ENCODE data around the gene EFNA3.
A peak's percentile ranks its signal among the peaks of the same experiment; 100 is the strongest.

EFNA3 gene, protein sequence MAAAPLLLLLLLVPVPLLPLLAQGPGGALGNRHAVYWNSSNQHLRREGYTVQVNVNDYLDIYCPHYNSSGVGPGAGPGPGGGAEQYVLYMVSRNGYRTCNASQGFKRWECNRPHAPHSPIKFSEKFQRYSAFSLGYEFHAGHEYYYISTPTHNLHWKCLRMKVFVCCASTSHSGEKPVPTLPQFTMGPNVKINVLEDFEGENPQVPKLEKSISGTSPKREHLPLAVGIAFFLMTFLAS

DNA sequence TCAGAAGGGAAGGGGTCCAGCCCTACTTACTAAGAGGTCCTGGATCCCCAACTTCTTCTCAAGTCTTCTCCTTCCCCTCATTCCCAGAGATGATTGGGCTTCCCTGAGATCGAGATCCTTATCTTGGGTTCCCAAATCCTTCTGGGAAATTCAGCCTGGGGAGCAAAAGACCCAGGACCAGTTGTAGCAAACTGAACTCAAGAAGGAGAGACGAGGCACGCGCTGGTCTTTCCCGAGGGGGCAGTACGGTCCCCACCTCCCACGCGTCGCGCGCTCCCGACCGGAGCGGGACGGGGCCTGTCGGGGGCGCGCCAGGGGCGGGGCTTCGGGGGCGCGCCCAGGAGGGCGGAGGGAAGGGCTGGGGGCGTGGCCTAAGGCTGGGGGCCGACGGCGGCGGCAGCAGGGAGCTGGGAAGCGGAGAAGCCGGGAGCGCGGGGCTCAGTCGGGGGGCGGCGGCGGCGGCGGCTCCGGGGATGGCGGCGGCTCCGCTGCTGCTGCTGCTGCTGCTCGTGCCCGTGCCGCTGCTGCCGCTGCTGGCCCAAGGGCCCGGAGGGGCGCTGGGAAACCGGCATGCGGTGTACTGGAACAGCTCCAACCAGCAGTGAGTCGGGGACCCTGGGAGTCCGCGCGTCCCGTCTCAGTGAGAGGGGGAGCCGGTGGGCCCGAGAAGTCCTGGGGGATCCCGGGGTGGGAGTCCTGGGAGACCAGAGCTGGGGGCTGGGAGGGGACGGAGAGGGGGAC, at the start of gene EFNA3:
EFNA3 (plus strand) TSS at position 369 of the 741 bp plus-strand sequence; CDS start at position 474, 105 bp downstream.
- DNase-seq (ENCODE audit: low read depth in 2 of 2) = no peak

DNA sequence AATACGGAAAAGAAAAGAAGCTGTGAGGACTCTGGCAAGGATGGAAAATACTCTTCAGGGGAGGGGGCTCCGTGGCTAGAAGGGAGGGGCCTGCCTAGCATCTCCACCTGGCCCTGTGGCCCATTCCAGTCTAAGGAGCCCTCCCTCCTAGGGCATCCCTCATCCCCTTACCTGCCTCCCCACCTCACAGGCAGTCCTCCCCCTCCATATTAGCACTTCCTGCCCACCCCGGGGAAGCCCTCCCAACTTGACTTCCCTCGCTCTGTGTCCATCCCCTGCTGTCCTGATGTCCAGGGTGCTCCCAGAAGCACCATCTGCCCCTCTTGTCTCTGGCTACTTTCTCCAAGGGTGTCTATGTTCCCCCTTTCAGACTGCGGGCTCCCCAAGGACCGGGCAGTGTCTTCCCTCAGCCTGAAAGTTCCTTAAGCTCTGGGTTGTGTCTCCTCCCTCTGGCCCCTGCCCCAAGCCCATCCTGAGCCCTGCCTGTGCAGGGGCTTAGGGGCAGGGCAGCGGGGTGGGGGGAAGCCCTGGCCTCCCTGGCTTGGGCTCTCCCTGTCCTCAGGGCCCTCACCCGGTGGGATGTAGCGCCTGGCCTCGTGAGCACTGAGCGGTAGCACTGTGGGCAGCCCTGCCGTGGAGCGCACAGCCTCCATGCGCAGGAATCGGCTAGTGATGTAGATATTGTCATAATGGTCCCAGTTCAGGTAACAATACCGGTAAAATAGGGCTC, 49.0 kb upstream of the EFNA3 start:
- no peak for DNase-seq (ENCODE audit: low read depth in 2 of 2)

GRCh38 chr1:155030243-155030795, 48.3 kb upstream of the EFNA3 start:
- no peak for DNase-seq (ENCODE audit: low read depth in 2 of 2)

DNA sequence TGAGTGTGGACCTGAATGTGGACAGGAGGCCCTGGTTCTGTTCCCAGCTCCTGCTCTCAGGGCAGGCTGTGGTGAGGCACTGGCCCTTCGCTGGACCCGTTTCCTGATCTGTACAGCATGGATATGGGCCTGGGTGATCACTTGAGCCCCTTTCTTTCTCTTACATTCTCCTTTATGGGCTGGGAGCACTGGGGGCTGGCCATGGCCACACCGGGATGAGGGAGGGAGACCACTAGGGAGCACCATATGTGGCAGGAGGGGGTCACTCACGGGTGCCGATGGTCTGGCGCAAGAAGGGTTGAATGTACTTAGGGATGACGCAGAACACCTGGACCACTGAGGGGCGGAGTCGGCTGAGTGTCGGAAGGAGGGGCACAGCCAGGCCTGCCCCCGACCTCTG, 47.7 kb upstream of the EFNA3 start:
- no peak for DNase-seq (ENCODE audit: low read depth in 2 of 2)

GRCh38 chr1:155032886-155033285, 45.8 kb upstream of the EFNA3 start:
- no peak for DNase-seq (ENCODE audit: low read depth in 2 of 2)

DNA sequence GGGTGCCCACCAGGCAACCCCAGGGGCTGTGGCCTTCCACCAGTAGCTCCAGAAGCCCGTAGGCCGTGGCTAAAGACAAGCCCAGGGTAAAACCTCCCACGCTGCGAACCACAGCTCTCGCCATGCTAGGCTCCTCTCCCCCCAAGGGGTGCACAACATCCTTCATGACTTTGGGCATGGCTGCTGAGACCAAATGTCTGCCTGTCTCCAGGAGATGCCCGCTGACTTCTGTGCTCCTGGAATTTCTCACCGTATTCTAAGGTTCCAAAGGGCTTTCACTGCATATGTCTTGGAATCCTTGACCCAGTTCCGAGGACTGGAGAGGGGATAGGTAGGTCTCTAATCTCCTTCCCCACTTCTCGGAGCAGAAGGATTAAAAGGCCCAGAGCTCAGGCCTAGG, 45.1 kb upstream of the EFNA3 start, which contains the start of the genes DCST1 and DCST2:
DCST1 (plus strand) TSS at position 301 of the 400 bp plus-strand sequence. CDS start 213 bp downstream, outside the sequence.
DCST2 (minus strand) TSS at position 258 of the 400 bp plus-strand sequence; CDS start at position 178, 80 bp downstream.
- DNase-seq (ENCODE audit: low read depth in 2 of 2) = no peak

DNA sequence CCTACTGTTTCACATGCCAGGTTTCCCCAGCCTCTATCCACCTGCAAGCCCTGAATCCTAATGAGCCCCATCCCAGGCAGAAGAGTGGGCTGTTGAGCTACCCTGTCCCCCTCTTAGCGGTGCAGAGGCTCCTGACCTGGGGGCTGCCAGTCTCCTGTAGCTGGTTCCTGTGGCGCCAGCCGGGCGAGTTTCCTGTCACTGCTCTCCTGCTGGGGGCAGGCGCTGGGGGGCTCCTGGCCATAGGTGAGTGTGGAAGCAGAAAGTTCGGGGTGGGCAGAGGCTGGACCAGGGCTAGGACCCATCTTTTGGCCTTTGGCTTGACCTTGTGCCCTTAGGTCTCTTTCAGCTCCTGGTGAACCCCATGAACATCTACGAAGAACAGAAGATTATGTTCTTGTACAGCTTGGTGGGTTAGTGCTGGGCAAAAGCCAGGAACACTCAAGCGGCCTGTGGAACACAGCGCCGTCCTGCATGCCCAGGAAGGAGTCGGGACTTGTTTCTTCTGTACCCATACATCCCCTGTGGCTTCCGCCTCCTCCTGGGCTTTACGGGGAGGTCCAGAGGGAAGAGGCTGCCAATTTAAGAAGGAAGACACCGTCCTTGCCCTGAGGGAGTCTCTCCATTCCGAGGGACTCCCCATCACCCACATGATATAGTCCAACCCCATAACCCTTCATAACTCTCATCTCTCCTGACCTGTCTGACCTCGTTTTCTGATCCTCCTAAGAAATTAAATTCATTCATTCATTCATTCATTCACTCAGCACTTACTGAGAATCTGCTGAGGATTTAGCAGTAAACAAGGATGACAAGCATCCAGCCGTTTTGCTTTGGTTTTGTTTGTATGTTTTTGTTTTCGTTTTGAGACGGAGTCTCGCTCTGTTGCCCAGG, 44.1 kb upstream of the EFNA3 start:
- no peak for DNase-seq (ENCODE audit: low read depth in 2 of 2)

GRCh38 chr1:155035936-155036335, 42.7 kb upstream of the EFNA3 start:
- no peak for DNase-seq (ENCODE audit: low read depth in 2 of 2)

- DNase-seq (ENCODE audit: low read depth in 2 of 2) = no peak
Measured at GRCh38 chr1:155037043-155037442, 41.6 kb upstream of the EFNA3 start.

DNA sequence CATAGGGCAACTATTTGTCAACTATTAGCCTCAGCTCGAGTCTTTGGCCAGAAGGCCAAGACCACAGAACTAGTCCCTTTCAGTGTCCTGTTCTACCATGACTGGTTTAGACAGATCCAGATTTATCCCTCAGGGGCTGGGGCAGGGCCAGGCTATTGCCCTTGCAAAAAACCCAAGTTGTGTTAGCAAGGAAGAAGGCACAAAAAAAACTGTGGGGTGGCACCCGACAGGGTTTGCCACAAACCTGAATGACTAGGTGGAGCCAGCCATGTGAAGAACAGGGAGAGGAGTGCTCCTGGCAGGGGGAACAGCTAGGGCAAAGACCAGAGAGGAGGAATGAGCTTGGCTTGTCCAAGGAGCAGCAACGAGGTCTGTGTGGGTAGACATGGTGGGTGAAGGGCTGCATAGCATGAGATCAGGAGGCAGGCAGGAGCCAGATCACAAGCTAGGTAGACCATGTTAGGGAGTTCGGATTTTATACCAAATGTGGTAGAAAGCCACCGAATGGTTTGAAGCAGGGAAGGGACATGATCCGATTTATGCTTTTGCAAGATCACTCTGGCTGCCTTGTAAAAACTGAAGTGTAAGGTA, 40.7 kb upstream of the EFNA3 start:
- DNase-seq (ENCODE audit: low read depth in 2 of 2) = no peak

GRCh38 chr1:155038602-155039307, 39.9 kb upstream of the EFNA3 start:
- DNase-seq (ENCODE audit: low read depth in 2 of 2) = no peak

DNA sequence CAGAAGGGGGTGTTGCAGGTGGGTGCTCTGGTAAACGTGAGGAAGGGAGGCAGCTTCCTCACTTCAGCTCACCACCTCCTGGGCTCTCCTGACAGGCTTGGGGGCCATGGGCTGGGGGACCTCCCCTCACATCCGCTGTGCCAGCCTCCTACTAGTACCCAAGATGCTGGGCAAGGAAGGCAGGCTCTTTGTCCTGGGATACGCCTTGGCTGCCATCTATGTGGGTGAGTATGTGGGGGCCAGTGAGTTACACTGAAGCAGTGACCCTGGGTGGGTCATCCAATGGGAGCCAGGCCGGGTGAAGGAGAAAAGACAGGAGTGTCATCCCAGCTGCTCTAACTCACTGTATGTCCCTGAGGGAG, 39.3 kb upstream of the EFNA3 start:
- no peak for DNase-seq (ENCODE audit: low read depth in 2 of 2)

- DNase-seq (ENCODE audit: low read depth in 2 of 2) = no peak
Measured at GRCh38 chr1:155040358-155041093, 38.1 kb upstream of the EFNA3 start.

GRCh38 chr1:155042789-155043188, 35.8 kb upstream of the EFNA3 start:
- no peak for DNase-seq (ENCODE audit: low read depth in 2 of 2)

DNA sequence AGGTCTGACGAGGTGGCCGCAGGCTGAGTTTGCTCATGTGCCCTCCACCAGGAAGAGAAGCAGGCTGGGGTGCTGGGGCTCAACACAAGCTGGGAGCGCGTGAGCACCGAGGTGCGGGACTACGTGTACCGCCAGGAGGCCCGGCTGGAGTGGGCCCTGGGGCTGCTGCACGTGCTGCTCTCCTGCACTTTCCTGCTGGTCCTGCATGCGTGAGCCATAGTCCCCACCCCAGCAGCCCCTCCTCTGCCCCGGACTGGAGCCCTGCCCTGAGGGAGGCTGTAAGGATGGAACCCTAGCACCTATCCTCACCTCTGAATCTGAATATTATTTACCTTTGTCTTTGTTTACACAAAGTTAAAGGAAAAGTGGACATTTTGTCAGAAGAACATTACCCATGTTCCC, 35.3 kb upstream of the EFNA3 start:
- no peak for DNase-seq (ENCODE audit: low read depth in 2 of 2)

GRCh38 chr1:155043793-155044192, 34.8 kb upstream of the EFNA3 start:
- no peak for DNase-seq (ENCODE audit: low read depth in 2 of 2)

DNA sequence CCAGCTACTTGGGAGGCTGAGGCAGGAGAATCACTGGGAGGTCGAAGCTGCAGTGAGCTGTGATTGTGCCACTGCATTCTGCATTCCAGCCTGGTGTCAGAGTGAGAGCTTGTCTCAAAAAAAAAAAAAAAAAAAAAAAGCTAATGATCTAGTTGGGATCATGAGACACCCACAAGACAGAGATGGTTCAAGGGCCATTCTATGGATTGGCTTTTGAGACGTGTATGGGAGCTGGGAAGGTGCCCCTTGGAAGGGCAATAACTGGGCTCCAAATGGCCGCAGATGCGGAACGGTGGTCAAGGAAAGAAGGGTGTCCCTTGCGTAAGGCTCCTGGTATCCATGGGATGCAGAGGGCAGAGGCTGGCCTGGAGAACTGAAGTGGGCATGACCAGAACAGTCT, 34.3 kb upstream of the EFNA3 start:
- no peak for DNase-seq (ENCODE audit: low read depth in 2 of 2)

DNA sequence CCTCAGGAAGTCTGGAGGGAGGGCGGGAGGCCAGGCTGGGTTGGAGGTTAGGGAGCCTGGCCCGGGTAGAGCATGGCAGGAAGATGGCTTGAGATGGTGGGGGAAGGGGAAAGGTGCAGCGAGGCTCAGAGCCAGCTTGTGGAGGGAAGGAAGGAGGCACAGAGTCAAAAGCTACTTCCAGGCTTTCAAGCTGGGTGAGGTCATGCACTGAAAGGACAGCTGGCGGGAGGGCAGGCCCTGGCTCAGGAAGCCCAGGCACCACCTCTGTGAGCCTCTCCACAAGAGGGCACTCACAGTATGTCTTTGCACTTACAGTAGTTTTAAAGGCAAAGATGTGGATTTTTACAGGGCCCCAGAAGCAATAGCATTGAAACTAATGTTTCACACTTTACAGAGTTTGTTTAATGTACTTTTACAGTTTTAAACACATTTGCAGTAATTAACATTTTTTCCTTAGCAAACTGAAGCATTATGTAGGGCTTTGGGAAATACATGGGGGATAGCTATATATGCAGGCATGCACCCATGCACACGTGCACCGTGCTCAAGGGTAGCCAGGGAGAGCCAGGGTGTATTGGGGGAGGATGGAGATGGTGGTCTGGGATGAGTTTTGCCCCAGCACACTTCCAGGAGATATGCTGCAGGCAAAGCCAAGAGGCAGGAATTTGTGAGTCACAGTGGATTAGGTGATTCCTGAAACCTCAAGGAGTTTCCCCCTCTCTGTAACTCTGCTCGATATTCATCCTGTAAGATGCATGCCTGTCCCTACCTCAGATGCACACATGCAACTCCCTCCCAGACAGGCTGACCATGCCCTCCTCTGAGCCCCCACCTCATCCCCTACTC, 33.6 kb upstream of the EFNA3 start:
- DNase-seq (ENCODE audit: low read depth in 2 of 2) = peak in 1 of 2 donors; percentile 57
